ENCODE measurements around the gene LTB4R2.

Gene LTB4R2

DNA sequence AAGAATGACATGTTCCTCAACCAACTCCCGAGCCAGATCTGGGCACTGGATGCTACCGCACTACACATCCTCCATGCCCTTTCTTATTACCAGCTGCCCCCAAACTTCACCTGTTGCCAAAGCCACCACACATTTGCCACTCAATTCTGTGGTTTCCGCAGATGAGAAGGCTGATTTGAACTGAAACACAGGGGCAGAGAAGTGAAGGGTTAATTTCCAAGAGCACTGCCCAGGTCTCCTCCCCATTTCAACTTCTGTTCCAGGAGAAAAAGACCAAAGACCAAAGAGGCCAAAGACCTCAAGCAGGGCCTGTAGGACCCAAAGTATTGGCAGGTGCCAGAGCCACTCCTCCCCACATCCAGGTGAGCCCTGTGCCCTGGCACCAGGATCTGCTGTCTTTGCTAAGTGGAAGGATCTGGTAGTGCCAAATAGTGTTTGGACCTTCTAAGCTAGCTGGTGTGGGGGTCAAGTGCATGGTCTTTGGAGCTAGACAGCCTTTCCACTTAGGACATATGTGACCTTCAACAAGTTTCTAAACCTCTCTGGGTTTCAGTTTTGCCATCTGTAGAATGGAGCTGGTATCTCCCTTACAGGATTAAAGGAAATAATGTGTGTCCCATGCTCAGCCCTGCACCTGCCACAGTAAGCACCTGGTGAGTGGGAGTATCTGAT, 18.4 kb upstream of the LTB4R2 start:
- no peak for DNase-seq (ENCODE audit: low spot score)
- H3K23ac ChIP-seq (ENCODE audit: low read depth, low read length, poor library complexity): no peak overlapping the region
- H4K91ac ChIP-seq (ENCODE audit: low read depth, low read length, poor library complexity): no peak overlapping the region
- H2AK5ac ChIP-seq (ENCODE audit: low read depth, low read length): no peak overlapping the region
- H3K4me3 ChIP-seq (ENCODE audit: low read length in 2 of 2): no peak overlapping the region
- no peaks in the 10 kb centered on the region for H3K9me3 ChIP-seq (replicated peaks in 1 of 2; ENCODE audit: control insufficient read depth in 2 of 2, insufficient read depth in 1 of 2, low read depth in 1 of 2, low read length in 2 of 2)
- H3K36me3 ChIP-seq (replicated peaks in 1 of 2; ENCODE audit: control insufficient read depth in 2 of 2, insufficient read depth in 2 of 2, low read length in 2 of 2): peaks cover 25 to 56% of the 10 kb centered on the region in 2 donors
- H3K4ac ChIP-seq (ENCODE audit: low read length): no peak overlapping the region
- no peak overlapping the region for H3K4me2 ChIP-seq (ENCODE audit: insufficient read depth, low read length, poor library complexity, severe bottlenecking)
- no peaks in the 10 kb centered on the region for H3K4me1 ChIP-seq (ENCODE audit: control insufficient read depth in 2 of 2, insufficient read depth in 1 of 2, low read depth in 1 of 2, low read length in 2 of 2)
- H2BK12ac ChIP-seq (ENCODE audit: low read length): no peak overlapping the region
- no peaks in the 10 kb centered on the region for H3K27me3 ChIP-seq (ENCODE audit: control insufficient read depth in 3 of 3, insufficient read depth in 3 of 3, low read depth in 1 of 3, low read length in 3 of 3)
- H2AFZ ChIP-seq (ENCODE audit: low read length): no peak overlapping the region
- H2BK120ac ChIP-seq (ENCODE audit: low read depth, low read length): no peak overlapping the region
- peak overlapping the region; percentile 57 for H2BK5ac ChIP-seq (ENCODE audit: low read length)
- H4K8ac ChIP-seq (ENCODE audit: low read depth, low read length): no peak overlapping the region
- H2BK15ac ChIP-seq (ENCODE audit: low read length): no peak overlapping the region
- H3K14ac ChIP-seq (ENCODE audit: low read length): no peak overlapping the region
- H3K27ac ChIP-seq (replicated peaks; ENCODE audit: low read length): no peak overlapping the region
- whole genome bisulfite sequencing, 2 donors (ENCODE audit: extremely low coverage in 2 of 2, insufficient read length in 2 of 2, insufficient replicate concordance in 1 of 2): no CpG with 5 or more reads among the region's 3 CpGs
- H3K79me1 ChIP-seq (ENCODE audit: low read depth, low read length): no peaks in the 10 kb centered on the region
- H3K18ac ChIP-seq (ENCODE audit: low read length): no peak overlapping the region
- no peak overlapping the region for H3K9ac ChIP-seq (ENCODE audit: low read depth, low read length, poor library complexity)

DNA sequence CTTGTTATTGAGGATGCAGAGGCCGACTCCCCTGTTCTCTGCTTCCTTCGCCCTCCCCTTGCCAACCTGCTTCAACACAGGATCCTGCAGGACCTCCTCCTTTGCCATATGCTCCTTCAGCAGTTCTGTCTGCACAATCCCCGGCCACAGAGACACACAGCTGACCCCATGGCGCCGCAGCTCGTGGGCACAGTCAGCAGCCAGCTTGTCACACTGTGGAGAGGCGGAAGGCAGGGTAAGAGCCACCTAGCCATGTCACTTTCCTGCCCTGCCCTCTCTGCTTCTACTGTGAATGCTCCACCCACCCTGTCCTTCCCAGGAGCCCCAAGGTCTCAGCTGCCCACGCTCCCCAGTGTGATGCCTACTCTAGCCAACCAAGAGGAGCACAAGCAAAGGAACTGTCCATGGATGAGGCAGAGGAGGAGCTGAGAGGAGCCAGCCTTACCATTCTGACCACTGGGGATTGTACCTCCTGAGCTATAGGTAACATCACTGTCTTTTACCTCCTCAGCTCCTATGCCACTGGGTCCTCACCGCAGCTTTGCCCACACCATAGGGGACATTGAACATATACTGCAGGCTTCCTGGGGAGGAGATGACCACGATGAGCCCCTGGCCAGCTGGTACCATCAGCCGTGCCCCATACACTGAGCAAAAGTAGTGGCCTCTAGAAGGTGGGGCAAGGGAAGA, 17.7 kb upstream of the LTB4R2 start:
- Histone ChIP-seq H3K27me3 (ENCODE audit: control insufficient read depth in 3 of 3, insufficient read depth in 3 of 3, low read depth in 1 of 3, low read length in 3 of 3) (no peaks in the 10 kb centered on the region), H3K9me3 (replicated peaks in 1 of 2; ENCODE audit: control insufficient read depth in 2 of 2, insufficient read depth in 1 of 2, low read depth in 1 of 2, low read length in 2 of 2) (no peaks in the 10 kb centered on the region), H4K8ac (ENCODE audit: low read depth, low read length) (no peak overlapping the region), H4K91ac (ENCODE audit: low read depth, low read length, poor library complexity) (no peak overlapping the region), H3K4me3 (ENCODE audit: low read length in 2 of 2) (no peak overlapping the region), H2BK15ac (ENCODE audit: low read length) (no peak overlapping the region), H3K27ac (replicated peaks; ENCODE audit: low read length) (no peak overlapping the region), H2BK120ac (ENCODE audit: low read depth, low read length) (no peak overlapping the region), H3K18ac (ENCODE audit: low read length) (no peak overlapping the region), H3K14ac (ENCODE audit: low read length) (no peak overlapping the region), H2AFZ (ENCODE audit: low read length) (no peak overlapping the region), H3K9ac (ENCODE audit: low read depth, low read length, poor library complexity) (peak overlapping the region; percentile 32), H3K36me3 (replicated peaks in 1 of 2; ENCODE audit: control insufficient read depth in 2 of 2, insufficient read depth in 2 of 2, low read length in 2 of 2) (peaks cover 25 to 56% of the 10 kb centered on the region in 2 donors), H3K23ac (ENCODE audit: low read depth, low read length, poor library complexity) (peak overlapping the region; percentile 58), H2BK5ac (ENCODE audit: low read length) (no peak overlapping the region), H2AK5ac (ENCODE audit: low read depth, low read length) (no peak overlapping the region), H3K79me1 (ENCODE audit: low read depth, low read length) (no peaks in the 10 kb centered on the region), H3K4ac (ENCODE audit: low read length) (no peak overlapping the region), H3K4me2 (ENCODE audit: insufficient read depth, low read length, poor library complexity, severe bottlenecking) (no peak overlapping the region), H3K4me1 (ENCODE audit: control insufficient read depth in 2 of 2, insufficient read depth in 1 of 2, low read depth in 1 of 2, low read length in 2 of 2) (peaks cover 0 to 1% of the 10 kb centered on the region in 2 donors), H2BK12ac (ENCODE audit: low read length) (no peak overlapping the region)
- no CpG with 5 or more reads among the region's 11 CpGs for WGBS, 2 donors (ENCODE audit: extremely low coverage in 2 of 2, insufficient read length in 2 of 2, insufficient replicate concordance in 1 of 2)
- no peak for DNase-seq (ENCODE audit: low spot score)

DNA sequence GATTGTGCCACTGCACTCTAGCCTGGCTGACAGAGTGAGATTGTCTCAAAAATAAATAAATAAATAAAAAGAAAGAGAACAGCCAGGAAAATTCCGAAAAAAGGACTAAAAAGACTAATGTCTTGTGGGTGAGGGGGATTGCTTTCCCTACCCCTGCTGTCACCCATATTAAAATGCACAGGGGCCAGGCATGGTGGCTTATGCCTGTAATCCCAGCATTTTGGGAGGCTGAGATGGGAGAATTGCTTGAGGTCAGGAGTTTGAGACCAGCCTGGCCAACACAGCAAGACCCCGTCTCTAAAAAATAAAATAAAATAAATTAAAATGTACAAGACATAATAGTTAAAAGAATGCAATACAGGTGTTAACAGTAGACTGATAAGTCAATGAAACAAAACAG, 16.4 kb upstream of the LTB4R2 start:
- no peak overlapping the region for H3K18ac ChIP-seq (ENCODE audit: low read length)
- no peak overlapping the region for H2BK120ac ChIP-seq (ENCODE audit: low read depth, low read length)
- no peaks in the 10 kb centered on the region for H3K79me1 ChIP-seq (ENCODE audit: low read depth, low read length)
- no CpG with 5 or more reads among the region's 2 CpGs for WGBS, 2 donors (ENCODE audit: extremely low coverage in 2 of 2, insufficient read length in 2 of 2, insufficient replicate concordance in 1 of 2)
- H2BK5ac ChIP-seq (ENCODE audit: low read length): no peak overlapping the region
- peaks cover 0 to 1% of the 10 kb centered on the region in 2 donors for H3K4me1 ChIP-seq (ENCODE audit: control insufficient read depth in 2 of 2, insufficient read depth in 1 of 2, low read depth in 1 of 2, low read length in 2 of 2)
- no peak overlapping the region for H3K4me2 ChIP-seq (ENCODE audit: insufficient read depth, low read length, poor library complexity, severe bottlenecking)
- no peak overlapping the region for H3K23ac ChIP-seq (ENCODE audit: low read depth, low read length, poor library complexity)
- no peak overlapping the region for H2BK12ac ChIP-seq (ENCODE audit: low read length)
- no peak overlapping the region for H3K4me3 ChIP-seq (ENCODE audit: low read length in 2 of 2)
- H3K9me3 ChIP-seq (replicated peaks in 1 of 2; ENCODE audit: control insufficient read depth in 2 of 2, insufficient read depth in 1 of 2, low read depth in 1 of 2, low read length in 2 of 2): no peaks in the 10 kb centered on the region
- no peak overlapping the region for H3K9ac ChIP-seq (ENCODE audit: low read depth, low read length, poor library complexity)
- no peak overlapping the region for H4K8ac ChIP-seq (ENCODE audit: low read depth, low read length)
- H4K91ac ChIP-seq (ENCODE audit: low read depth, low read length, poor library complexity): no peak overlapping the region
- H3K27me3 ChIP-seq (ENCODE audit: control insufficient read depth in 3 of 3, insufficient read depth in 3 of 3, low read depth in 1 of 3, low read length in 3 of 3): no peaks in the 10 kb centered on the region
- no peak overlapping the region for H2AK5ac ChIP-seq (ENCODE audit: low read depth, low read length)
- H2BK15ac ChIP-seq (ENCODE audit: low read length): no peak overlapping the region
- peaks cover 25 to 56% of the 10 kb centered on the region in 2 donors for H3K36me3 ChIP-seq (replicated peaks in 1 of 2; ENCODE audit: control insufficient read depth in 2 of 2, insufficient read depth in 2 of 2, low read length in 2 of 2)
- no peak overlapping the region for H2AFZ ChIP-seq (ENCODE audit: low read length)
- DNase-seq (ENCODE audit: low spot score): no peak
- no peak overlapping the region for H3K4ac ChIP-seq (ENCODE audit: low read length)
- no peak overlapping the region for H3K27ac ChIP-seq (replicated peaks; ENCODE audit: low read length)
- H3K14ac ChIP-seq (ENCODE audit: low read length): no peak overlapping the region

DNA sequence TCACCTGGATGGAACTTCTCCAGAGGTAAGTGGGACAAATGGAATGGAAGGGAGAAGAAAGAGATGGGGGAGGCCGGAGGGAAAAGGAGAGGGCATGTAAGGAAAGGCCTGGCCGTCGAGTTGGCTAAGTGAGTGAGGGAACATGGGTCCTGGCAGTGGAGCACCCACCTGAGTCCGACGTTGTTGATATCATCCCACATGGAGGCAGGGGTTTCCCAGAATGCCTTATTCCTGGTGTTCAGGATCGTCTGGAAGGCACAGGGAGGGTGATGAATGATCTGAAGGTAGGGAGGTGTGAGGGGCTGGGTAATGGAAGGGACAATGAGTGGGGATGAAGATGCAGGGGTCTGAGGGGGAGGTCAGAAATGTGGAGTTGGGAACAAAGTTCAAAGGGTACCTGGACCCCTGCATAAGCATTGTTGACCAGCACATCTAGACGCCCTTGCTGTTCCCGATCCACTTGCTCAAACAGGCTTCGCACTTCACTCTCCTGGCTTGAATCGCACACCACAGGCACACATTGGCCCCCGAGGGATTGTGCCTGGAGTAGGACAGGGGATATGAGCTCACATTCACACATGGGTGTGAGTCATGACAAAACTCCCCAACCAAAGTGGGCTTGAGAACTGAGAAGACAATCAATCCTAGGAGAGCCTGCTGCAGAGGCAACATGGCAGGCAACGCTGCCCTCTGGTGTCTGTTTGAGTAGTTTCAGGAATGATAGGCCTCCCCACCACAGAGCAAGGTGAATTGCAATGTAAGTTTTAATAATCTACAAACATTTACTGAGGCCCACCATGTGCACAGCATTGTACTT, 13.4 kb upstream of the LTB4R2 start:
- no peaks in the 10 kb centered on the region for H3K9me3 ChIP-seq (replicated peaks in 1 of 2; ENCODE audit: control insufficient read depth in 2 of 2, insufficient read depth in 1 of 2, low read depth in 1 of 2, low read length in 2 of 2)
- H4K8ac ChIP-seq (ENCODE audit: low read depth, low read length): peak overlapping the region; percentile 5
- DNase-seq (ENCODE audit: low spot score): peak; percentile 40
- H3K9ac ChIP-seq (ENCODE audit: low read depth, low read length, poor library complexity): no peak overlapping the region
- H3K36me3 ChIP-seq (replicated peaks in 1 of 2; ENCODE audit: control insufficient read depth in 2 of 2, insufficient read depth in 2 of 2, low read length in 2 of 2): peaks cover 15 to 44% of the 10 kb centered on the region in 2 donors
- no peak overlapping the region for H2AFZ ChIP-seq (ENCODE audit: low read length)
- H2AK5ac ChIP-seq (ENCODE audit: low read depth, low read length): no peak overlapping the region
- peaks cover 9 to 11% of the 10 kb centered on the region in 2 donors for H3K4me1 ChIP-seq (ENCODE audit: control insufficient read depth in 2 of 2, insufficient read depth in 1 of 2, low read depth in 1 of 2, low read length in 2 of 2)
- no peak overlapping the region for H3K18ac ChIP-seq (ENCODE audit: low read length)
- no peak overlapping the region for H2BK120ac ChIP-seq (ENCODE audit: low read depth, low read length)
- H2BK5ac ChIP-seq (ENCODE audit: low read length): no peak overlapping the region
- peak overlapping the region in 1 of 2 donors; percentile 43 for H3K4me3 ChIP-seq (ENCODE audit: low read length in 2 of 2)
- no peak overlapping the region for H3K23ac ChIP-seq (ENCODE audit: low read depth, low read length, poor library complexity)
- WGBS, 2 donors (ENCODE audit: extremely low coverage in 2 of 2, insufficient read length in 2 of 2, insufficient replicate concordance in 1 of 2): no CpG with 5 or more reads among the region's 12 CpGs
- no peak overlapping the region for H4K91ac ChIP-seq (ENCODE audit: low read depth, low read length, poor library complexity)
- H3K14ac ChIP-seq (ENCODE audit: low read length): no peak overlapping the region
- no peak overlapping the region for H2BK12ac ChIP-seq (ENCODE audit: low read length)
- peaks cover 7% of the 10 kb centered on the region for H3K79me1 ChIP-seq (ENCODE audit: low read depth, low read length)
- no peak overlapping the region for H3K4me2 ChIP-seq (ENCODE audit: insufficient read depth, low read length, poor library complexity, severe bottlenecking)
- H2BK15ac ChIP-seq (ENCODE audit: low read length): no peak overlapping the region
- no peaks in the 10 kb centered on the region for H3K27me3 ChIP-seq (ENCODE audit: control insufficient read depth in 3 of 3, insufficient read depth in 3 of 3, low read depth in 1 of 3, low read length in 3 of 3)
- H3K4ac ChIP-seq (ENCODE audit: low read length): no peak overlapping the region
- no peak overlapping the region for H3K27ac ChIP-seq (replicated peaks; ENCODE audit: low read length)
